Naive thymus-derived CD4-positive, alpha-beta T cell (primary cell): Measurements from ENCODE around the gene SNAI1. TPM values are rescaled to one million over a fixed set of nuclear protein-coding genes. Genes with fewer than 3 reads are reported as not detected.

ENCODE experiments used
- ATAC-seq: fragments of 150-1000 bp; cut with Tn5 transposase; 2 replicates; pipeline ENCODE4 v1.10.0; 2021; ENCODE audit warnings: mild to moderate bottlenecking, moderate library complexity
- CTCF ChIA-PET: fragments of 350-600 bp; sonication (Branson Sonifier 250); formaldehyde crosslinking; loops from one replicate; lab custom pipeline; 2021; ENCODE audit warnings: antibody characterized with exemption; lab: Charles Lee
- POLR2A ChIA-PET: fragments of 350-600 bp; sonication (Branson Sonifier 250); formaldehyde crosslinking; loops from one replicate; lab custom pipeline; 2021; ENCODE audit warnings: antibody characterized with exemption, inconsistent platforms; lab: Charles Lee
- DNase-seq, 9 donors: peaks; one replicate each; pipeline versions ENCODE4 v3.0.0 to v3.0.0-alpha.2; 2020 to 2022; ENCODE audit warnings: mixed read lengths in 1 of 9
- H3K27ac ChIP-seq: one replicate; pipeline ENCODE4 v1.7.0; 2013; ENCODE audit warnings: mild to moderate bottlenecking, low read depth, low read length, moderate library complexity
- H3K27me3 ChIP-seq, 2 donors: one replicate each; pipeline ENCODE4 v1.7.0; 2013; ENCODE audit warnings: low read length in 2 of 2, mild to moderate bottlenecking in 2 of 2, moderate library complexity in 2 of 2; ENCODE audit not compliant: control insufficient read depth in 2 of 2, insufficient read depth in 2 of 2
- H3K36me3 ChIP-seq, 3 experiments: 1 replicate in 2 of 3; 2 replicates in 1 of 3; pipeline ENCODE4 v1.7.0; 2013; ENCODE audit warnings: low read length in 3 of 3, mild to moderate bottlenecking in 3 of 3, moderate library complexity in 1 of 3; ENCODE audit not compliant: insufficient read depth in 3 of 3, control insufficient read depth in 2 of 3
- H3K4me1 ChIP-seq, 2 donors: one replicate each; pipeline ENCODE4 v1.7.0; 2013; ENCODE audit warnings: low read length in 2 of 2, mild to moderate bottlenecking in 2 of 2, moderate library complexity in 1 of 2; ENCODE audit not compliant: control insufficient read depth in 2 of 2, insufficient read depth in 2 of 2
- H3K4me3 ChIP-seq: 2 replicates; pipeline ENCODE4 v1.7.0; 2013; ENCODE audit warnings: mild to moderate bottlenecking, low read length
- H3K9me3 ChIP-seq, 3 experiments: 1 replicate in 2 of 3; 2 replicates in 1 of 3; pipeline ENCODE4 v1.7.0; 2013; ENCODE audit warnings: low read length in 3 of 3; ENCODE audit not compliant: control insufficient read depth in 2 of 3
- H3K27ac Mint-ChIP-seq, 9 donors: one replicate each; pipeline ENCODE4 v1.8.0; 2020 to 2022; ENCODE audit warnings: mixed read lengths in 9 of 9, mild to moderate bottlenecking in 8 of 9, moderate library complexity in 5 of 9, inconsistent platforms in 2 of 9
- H3K27me3 Mint-ChIP-seq, 5 donors: one replicate each; pipeline ENCODE4 v1.8.0; 2021 to 2022; ENCODE audit warnings: mixed read lengths in 5 of 5, mild to moderate bottlenecking in 1 of 5
- H3K36me3 Mint-ChIP-seq, 5 donors: one replicate each; pipeline ENCODE4 v1.8.0; 2020 to 2022; ENCODE audit warnings: mixed read lengths in 5 of 5, mild to moderate bottlenecking in 3 of 5, inconsistent platforms in 1 of 5
- H3K4me1 Mint-ChIP-seq, 7 donors: one replicate each; pipeline ENCODE4 v1.8.0; 2020 to 2022; ENCODE audit warnings: mixed read lengths in 7 of 7, mild to moderate bottlenecking in 3 of 7, inconsistent platforms in 1 of 7
- H3K4me3 Mint-ChIP-seq, 10 donors: one replicate each; pipeline ENCODE4 v1.8.0; 2020 to 2022; ENCODE audit warnings: mild to moderate bottlenecking in 10 of 10, mixed read lengths in 10 of 10, moderate library complexity in 6 of 10, inconsistent platforms in 2 of 10
- H3K9me3 Mint-ChIP-seq, 11 donors: one replicate each; pipeline ENCODE4 v1.8.0; 2020 to 2022; ENCODE audit warnings: mixed read lengths in 11 of 11, mild to moderate bottlenecking in 4 of 11, inconsistent platforms in 1 of 11, moderate library complexity in 1 of 11
- intact Hi-C, 2 donors: fragments of 100-400 bp; cut with micrococcal nuclease; formaldehyde crosslinking; loops; one replicate each; pipeline ENCODE4 v1.15.1; 2023
- polyA plus RNA-seq, 2 donors: library from polyadenylated mRNA; unstranded; fragments of 300-500 nt; fragmentation: Illumina TruSeq; gene quantifications; one replicate each; pipeline ENCODE4 v1.2.3, GENCODE V29; 2021
- total RNA-seq, 6 experiments: library from RNA in 5 of 6; stranded (reverse) in 5 of 6; gene quantifications; 1 replicate in 5 of 6; 2 replicates in 1 of 6; pipeline ENCODE4 v1.2.3 and lab custom pipeline; 2021 to 2026

The SNAI1 gene
- total and polyA plus RNA-seq, 7 experiments from 2014 or later = 0.22 to 7.0 (median 0.34) TPM

- peaks cover 0 to 1% (median 0%) of the 10 kb centered on the region in 5 donors for H3K36me3 Mint-ChIP-seq
- POLR2A ChIA-PET = no interaction called here
- peaks cover 0 to 17% (median 5%) of the 10 kb centered on the region in 5 donors for H3K27me3 Mint-ChIP-seq
- intact Hi-C loops = no loop called here
- ATAC-seq = no peak
- Histone ChIP-seq H3K4me1 (no peaks in the 10 kb centered on the region), H3K27me3 (no peaks in the 10 kb centered on the region), H3K36me3 (no peaks in the 10 kb centered on the region), H3K9me3 (no peaks in the 10 kb centered on the region), H3K27ac (no peak overlapping the region), H3K4me3 (no peak overlapping the region)
- CTCF ChIA-PET = no interaction called here
- no peak overlapping the region for H3K27ac Mint-ChIP-seq
- peaks cover 5 to 10% (median 8%) of the 10 kb centered on the region in 7 donors for H3K4me1 Mint-ChIP-seq
- DNase-seq = no peak
- H3K9me3 Mint-ChIP-seq = no peaks in the 10 kb centered on the region
- no peak overlapping the region for H3K4me3 Mint-ChIP-seq
These were observed 32.1 kb downstream of the SNAI1 start for GRCh38 chr20:50014570-50015562.

- intact Hi-C loops = no loop called here
- Histone ChIP-seq H3K4me3 (no peak overlapping the region), H3K27me3 (no peaks in the 10 kb centered on the region), H3K36me3 (no peaks in the 10 kb centered on the region), H3K4me1 (no peaks in the 10 kb centered on the region), H3K27ac (no peak overlapping the region), H3K9me3 (no peaks in the 10 kb centered on the region)
- ATAC-seq = no peak
- ChIA-PET CTCF (interaction anchor here (0.6 kb wide), 1 partner anchor 43 kb away, joined by 3 read pairs; no protein-coding TSS in a partner anchor), POLR2A (no interaction called here)
- no peak overlapping the region for H3K4me3 Mint-ChIP-seq
- H3K36me3 Mint-ChIP-seq = peaks cover 0 to 1% (median 0%) of the 10 kb centered on the region in 5 donors
- H3K27ac Mint-ChIP-seq = no peak overlapping the region
- peaks cover 0 to 17% (median 5%) of the 10 kb centered on the region in 5 donors for H3K27me3 Mint-ChIP-seq
- DNase-seq = no peak
- H3K9me3 Mint-ChIP-seq = no peaks in the 10 kb centered on the region
- H3K4me1 Mint-ChIP-seq = peaks cover 5 to 12% (median 8%) of the 10 kb centered on the region in 7 donors
These were observed 32.8 kb downstream of the SNAI1 start for GRCh38 chr20:50015636-50015992.

- H3K27ac ChIP-seq = no peak overlapping the region
- H3K9me3 ChIP-seq = no peaks in the 10 kb centered on the region
- Mint-ChIP-seq H3K4me3 (no peak overlapping the region), H3K9me3 (no peaks in the 10 kb centered on the region), H3K27me3 (peaks cover 0 to 17% (median 5%) of the 10 kb centered on the region in 5 donors), H3K4me1 (peaks cover 5 to 15% (median 8%) of the 10 kb centered on the region in 7 donors), H3K36me3 (peaks cover 0 to 1% (median 0%) of the 10 kb centered on the region in 5 donors), H3K27ac (no peak overlapping the region)
- ATAC-seq (no peak), DNase-seq (no peak)
- no peaks in the 10 kb centered on the region for H3K27me3 ChIP-seq
- ChIA-PET CTCF (interaction anchor here (0.6 kb wide), 1 partner anchor 43 kb away, joined by 3 read pairs; no protein-coding TSS in a partner anchor), POLR2A (no interaction called here)
- no peaks in the 10 kb centered on the region for H3K4me1 ChIP-seq
- no peak overlapping the region for H3K4me3 ChIP-seq
- intact Hi-C loops = no loop called here
- no peaks in the 10 kb centered on the region for H3K36me3 ChIP-seq
These were observed 33.4 kb downstream of the SNAI1 start for GRCh38 chr20:50015993-50016770.

GRCh38 chr20:50017160-50017559 is 34.4 kb downstream of the SNAI1 start:
- ChIA-PET POLR2A (no interaction called here), CTCF (no interaction called here)
- H3K4me1 ChIP-seq = no peaks in the 10 kb centered on the region
- DNase-seq (no peak), ATAC-seq (no peak)
- Mint-ChIP-seq H3K27me3 (peaks cover 0 to 17% (median 4%) of the 10 kb centered on the region in 5 donors), H3K27ac (no peak overlapping the region), H3K36me3 (peaks cover 0 to 1% (median 0%) of the 10 kb centered on the region in 5 donors), H3K4me1 (peaks cover 4 to 12% (median 6%) of the 10 kb centered on the region in 7 donors), H3K4me3 (no peak overlapping the region), H3K9me3 (no peaks in the 10 kb centered on the region)
- H3K27ac ChIP-seq = no peak overlapping the region
- H3K9me3 ChIP-seq = no peaks in the 10 kb centered on the region
- no peaks in the 10 kb centered on the region for H3K27me3 ChIP-seq
- no peaks in the 10 kb centered on the region for H3K36me3 ChIP-seq
- intact Hi-C loops = no loop called here
- H3K4me3 ChIP-seq = no peak overlapping the region

GRCh38 chr20:50017576-50018248 is 34.9 kb downstream of the SNAI1 start:
- no peak overlapping the region for H3K4me3 Mint-ChIP-seq
- ChIA-PET CTCF (no interaction called here), POLR2A (no interaction called here)
- no peak for DNase-seq
- Histone ChIP-seq H3K27ac (no peak overlapping the region), H3K27me3 (no peaks in the 10 kb centered on the region), H3K36me3 (no peaks in the 10 kb centered on the region), H3K9me3 (no peaks in the 10 kb centered on the region), H3K4me3 (no peak overlapping the region), H3K4me1 (no peaks in the 10 kb centered on the region)
- H3K27ac Mint-ChIP-seq = no peak overlapping the region
- ATAC-seq = no peak
- H3K4me1 Mint-ChIP-seq = peaks cover 0 to 8% (median under 1%) of the 10 kb centered on the region in 7 donors
- no peaks in the 10 kb centered on the region for H3K9me3 Mint-ChIP-seq
- H3K36me3 Mint-ChIP-seq = peaks cover 0 to 1% (median 0%) of the 10 kb centered on the region in 5 donors
- peaks cover 0 to 17% (median 4%) of the 10 kb centered on the region in 5 donors for H3K27me3 Mint-ChIP-seq
- intact Hi-C loops = no loop called here
